Measurements from ENCODE around the gene FAT1. TPM values are rescaled to one million over a fixed set of nuclear protein-coding genes. Genes with fewer than 3 reads are reported as not detected.

FAT1 gene
- total and polyA plus RNA-seq, 4 donors, result 110 to 217 (median 171) TPM

DNA sequence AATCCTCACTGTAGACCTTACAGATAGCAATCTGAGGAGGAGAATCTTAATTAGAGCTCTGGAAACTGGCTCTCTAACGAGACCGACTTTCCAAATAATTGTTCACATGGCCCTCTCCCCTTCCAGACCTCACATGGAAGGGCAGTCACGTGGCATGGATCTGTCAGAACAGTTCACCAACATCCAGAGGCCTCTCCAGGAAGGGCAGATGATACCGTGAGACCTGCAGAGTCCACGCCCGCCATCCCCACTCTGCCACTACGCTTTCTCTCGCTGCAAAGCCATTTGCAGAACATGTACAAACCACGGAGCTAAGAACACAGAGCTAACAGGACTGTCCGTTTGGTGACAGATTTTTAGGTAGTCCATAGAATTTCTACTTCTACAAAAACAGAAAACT, 20.7 kb downstream of the FAT1 start:
- peaks cover 44% of the 10 kb centered on the region for H3K4me1 ChIP-seq (ENCODE audit: control insufficient read depth, insufficient read depth, low read length)
- H3K4me3 ChIP-seq (ENCODE audit: low read depth, low read length), result no peak overlapping the region
- H3K27me3 ChIP-seq (ENCODE audit: control insufficient read depth, insufficient read depth, low read length), result peaks cover 2% of the 10 kb centered on the region
- WGBS (ENCODE audit: insufficient coverage), result 74% methylated on average over 4 of the region's 10 CpGs
- no peak for DNase-seq (ENCODE audit: low read depth in 4 of 6, low spot score in 6 of 6)
- peaks cover 7% of the 10 kb centered on the region for H3K36me3 ChIP-seq (ENCODE audit: control insufficient read depth, insufficient read depth, low read length)
- H3K27ac ChIP-seq (ENCODE audit: low read depth, low read length), result no peak overlapping the region
- no peaks in the 10 kb centered on the region for H3K9me3 ChIP-seq (ENCODE audit: control insufficient read depth, insufficient read depth, low read length)

DNA sequence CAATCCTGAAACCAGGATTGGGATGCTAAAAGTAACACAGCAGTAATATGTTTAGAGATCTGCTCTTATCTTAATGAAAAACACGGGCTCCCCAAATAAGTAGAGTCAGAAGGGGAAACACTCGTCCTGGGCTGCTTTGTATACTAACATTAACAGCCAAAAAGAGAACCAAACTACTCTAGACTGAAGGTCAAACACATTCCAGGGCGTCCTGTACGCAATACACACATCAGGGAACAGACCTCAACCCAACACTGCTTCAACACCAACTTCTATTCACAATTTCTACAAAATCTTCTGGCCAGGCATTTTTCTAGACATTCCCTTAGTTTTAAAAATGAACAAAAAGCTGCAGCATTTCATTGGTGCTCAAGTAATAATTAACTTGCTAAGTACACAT, 21.4 kb downstream of the FAT1 start:
- Histone ChIP-seq H3K4me1 (ENCODE audit: control insufficient read depth, insufficient read depth, low read length) (peaks cover 44% of the 10 kb centered on the region), H3K27ac (ENCODE audit: low read depth, low read length) (peak overlapping the region; percentile 89), H3K27me3 (ENCODE audit: control insufficient read depth, insufficient read depth, low read length) (peaks cover 2% of the 10 kb centered on the region), H3K9me3 (ENCODE audit: control insufficient read depth, insufficient read depth, low read length) (no peaks in the 10 kb centered on the region), H3K36me3 (ENCODE audit: control insufficient read depth, insufficient read depth, low read length) (peaks cover 7% of the 10 kb centered on the region), H3K4me3 (ENCODE audit: low read depth, low read length) (no peak overlapping the region)
- no peak for DNase-seq (ENCODE audit: low read depth in 4 of 6, low spot score in 6 of 6)
- WGBS (ENCODE audit: insufficient coverage), result 75% methylated on average over 2 of the region's 4 CpGs

DNA sequence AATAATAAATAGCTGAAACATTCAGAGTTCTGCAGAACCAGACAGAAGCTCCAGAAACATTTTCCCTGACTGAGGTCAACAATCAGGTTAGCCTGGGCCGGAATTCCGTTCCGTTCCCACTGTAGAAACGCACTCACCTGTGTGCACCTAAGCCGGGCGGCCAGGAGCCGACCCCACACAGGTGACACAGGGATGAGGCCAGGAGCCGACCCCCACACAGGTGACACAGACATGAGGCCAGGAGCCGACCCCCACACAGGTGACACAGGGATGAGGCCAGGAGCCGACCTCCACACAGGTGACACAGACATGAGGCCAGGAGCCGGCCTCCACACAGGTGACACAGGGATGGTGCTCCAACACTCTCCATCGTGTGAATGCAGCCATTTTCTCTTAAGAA, 21.9 kb downstream of the FAT1 start:
- no peaks in the 10 kb centered on the region for H3K9me3 ChIP-seq (ENCODE audit: control insufficient read depth, insufficient read depth, low read length)
- peaks cover 8% of the 10 kb centered on the region for H3K36me3 ChIP-seq (ENCODE audit: control insufficient read depth, insufficient read depth, low read length)
- no peak for DNase-seq (ENCODE audit: low read depth in 4 of 6, low spot score in 6 of 6)
- peaks cover 2% of the 10 kb centered on the region for H3K27me3 ChIP-seq (ENCODE audit: control insufficient read depth, insufficient read depth, low read length)
- 83% methylated on average over 10 of the region's 12 CpGs for WGBS (ENCODE audit: insufficient coverage)
- H3K27ac ChIP-seq (ENCODE audit: low read depth, low read length), result peak overlapping the region; percentile 89
- peaks cover 44% of the 10 kb centered on the region for H3K4me1 ChIP-seq (ENCODE audit: control insufficient read depth, insufficient read depth, low read length)
- no peak overlapping the region for H3K4me3 ChIP-seq (ENCODE audit: low read depth, low read length)

DNA sequence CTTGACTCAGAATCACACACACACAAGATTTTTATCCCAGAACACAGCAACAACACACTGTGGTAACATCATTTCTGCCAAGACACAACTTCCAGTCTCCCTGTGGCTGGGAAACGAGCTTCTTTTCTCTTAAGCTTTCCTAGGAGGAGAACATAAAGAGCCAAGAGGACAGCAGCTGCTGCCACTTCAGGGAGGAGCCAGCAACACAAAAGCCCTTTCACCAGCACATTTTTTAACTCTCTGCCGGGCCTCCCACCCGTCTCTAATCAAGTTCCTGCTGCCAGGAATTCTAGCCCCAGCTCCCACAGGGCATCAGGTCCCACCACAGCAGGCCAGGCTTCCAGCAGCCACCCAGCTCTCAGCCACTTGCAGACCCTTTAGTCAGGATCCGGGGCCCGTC, 22.4 kb downstream of the FAT1 start:
- DNase-seq (ENCODE audit: low read depth in 4 of 6, low spot score in 6 of 6), result peak in 4 of 6 donors; percentile 56 to 90 (median 78)

DNA sequence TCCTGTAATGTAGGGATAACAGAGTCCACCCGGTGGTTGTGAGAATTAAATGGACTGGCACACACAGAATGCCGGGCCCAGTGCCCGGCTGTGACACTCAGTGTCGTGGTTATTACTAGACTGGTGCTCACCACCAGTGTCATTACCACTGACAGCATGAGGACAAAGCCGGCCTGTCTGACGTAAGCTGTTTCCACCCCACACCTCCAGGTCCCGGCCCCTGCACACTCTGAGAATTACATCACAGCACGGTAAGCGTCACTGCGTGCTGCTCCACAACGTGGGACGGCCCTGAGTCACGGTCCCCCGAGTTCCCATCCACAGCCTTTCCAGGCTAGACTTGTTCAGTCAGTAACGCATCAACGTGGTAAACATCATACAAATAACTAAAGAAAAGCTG, 22.9 kb downstream of the FAT1 start:
- H3K4me1 ChIP-seq (ENCODE audit: control insufficient read depth, insufficient read depth, low read length), result peaks cover 44% of the 10 kb centered on the region

More for the DNA sequence above, 22.4 kb downstream of the FAT1 start:
- Histone ChIP-seq H3K27me3 (ENCODE audit: control insufficient read depth, insufficient read depth, low read length) (peaks cover 2% of the 10 kb centered on the region), H3K36me3 (ENCODE audit: control insufficient read depth, insufficient read depth, low read length) (peaks cover 5% of the 10 kb centered on the region), H3K9me3 (ENCODE audit: control insufficient read depth, insufficient read depth, low read length) (no peaks in the 10 kb centered on the region), H3K4me1 (ENCODE audit: control insufficient read depth, insufficient read depth, low read length) (peaks cover 44% of the 10 kb centered on the region), H3K4me3 (ENCODE audit: low read depth, low read length) (peak overlapping the region; percentile 13), H3K27ac (ENCODE audit: low read depth, low read length) (peak overlapping the region; percentile 89)
- WGBS (ENCODE audit: insufficient coverage), result 4% methylated on average over 3 of the region's 5 CpGs

DNA sequence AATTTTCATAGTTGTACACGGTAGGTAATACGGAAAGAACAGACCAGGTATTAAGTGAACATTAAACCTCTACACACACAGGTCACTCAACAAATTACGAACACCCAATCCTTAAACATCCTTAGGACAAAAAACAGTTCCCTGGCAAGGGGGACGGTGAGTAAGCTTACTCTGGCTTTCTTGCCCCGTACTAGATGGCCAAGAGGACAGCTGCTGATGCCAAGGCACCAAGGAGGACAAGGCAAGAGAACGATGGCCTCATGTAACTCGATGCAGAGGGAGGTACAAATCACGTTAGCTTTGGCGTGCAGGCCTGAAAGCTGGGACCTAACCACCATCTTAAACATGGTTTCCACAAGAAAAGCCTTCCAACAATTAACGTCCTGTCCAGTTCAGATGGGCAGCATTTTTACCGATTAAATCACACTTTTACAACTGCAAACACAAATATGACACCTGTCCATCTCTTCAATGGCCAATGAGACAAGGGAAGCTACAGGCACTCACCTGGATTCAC, 23.7 kb downstream of the FAT1 start:
- no peak overlapping the region for H3K27ac ChIP-seq (ENCODE audit: low read depth, low read length)
- 69% methylated on average over 8 of the region's 11 CpGs for WGBS (ENCODE audit: insufficient coverage)

More for the DNA sequence above, 22.9 kb downstream of the FAT1 start:
- H3K27me3 ChIP-seq (ENCODE audit: control insufficient read depth, insufficient read depth, low read length), result peaks cover 2% of the 10 kb centered on the region
- WGBS (ENCODE audit: insufficient coverage), result 27% methylated on average over 13 of the region's 16 CpGs
- H3K9me3 ChIP-seq (ENCODE audit: control insufficient read depth, insufficient read depth, low read length), result no peaks in the 10 kb centered on the region
- peak in 3 of 6 donors; percentile 35 to 68 (median 50) for DNase-seq (ENCODE audit: low read depth in 4 of 6, low spot score in 6 of 6)
- H3K27ac ChIP-seq (ENCODE audit: low read depth, low read length), result peak overlapping the region; percentile 89
- peaks cover 5% of the 10 kb centered on the region for H3K36me3 ChIP-seq (ENCODE audit: control insufficient read depth, insufficient read depth, low read length)
- peak overlapping the region; percentile 13 for H3K4me3 ChIP-seq (ENCODE audit: low read depth, low read length)

DNA sequence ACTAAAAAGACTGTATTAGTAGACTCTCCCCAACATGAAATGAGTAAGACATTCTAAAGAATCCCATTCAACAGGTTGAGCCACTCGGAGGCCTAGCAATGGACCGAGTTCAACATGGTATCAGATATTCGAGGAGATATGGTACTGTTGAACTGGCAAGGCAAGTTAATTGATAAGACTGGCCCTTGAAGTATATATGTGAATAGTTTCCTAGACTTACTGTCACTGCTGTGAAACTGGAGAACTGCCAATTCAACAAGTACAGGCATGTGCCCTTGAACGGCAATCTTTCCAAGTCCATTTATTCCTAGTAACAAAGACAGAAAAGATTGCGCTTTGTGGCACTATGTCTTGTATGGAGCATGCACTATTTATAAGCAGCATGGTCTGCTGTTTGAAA, 24.4 kb downstream of the FAT1 start:
- Histone ChIP-seq H3K4me3 (ENCODE audit: low read depth, low read length) (no peak overlapping the region), H3K27me3 (ENCODE audit: control insufficient read depth, insufficient read depth, low read length) (peaks cover 2% of the 10 kb centered on the region), H3K9me3 (ENCODE audit: control insufficient read depth, insufficient read depth, low read length) (no peaks in the 10 kb centered on the region), H3K27ac (ENCODE audit: low read depth, low read length) (peak overlapping the region; percentile 10), H3K4me1 (ENCODE audit: control insufficient read depth, insufficient read depth, low read length) (peaks cover 40% of the 10 kb centered on the region), H3K36me3 (ENCODE audit: control insufficient read depth, insufficient read depth, low read length) (peaks cover 5% of the 10 kb centered on the region)
- 60% methylated on average over 3 of the region's 5 CpGs for WGBS (ENCODE audit: insufficient coverage)
- peak in 3 of 6 donors; percentile 22 to 72 (median 48) for DNase-seq (ENCODE audit: low read depth in 4 of 6, low spot score in 6 of 6)

More for the DNA sequence above, 23.7 kb downstream of the FAT1 start:
- no peak for DNase-seq (ENCODE audit: low read depth in 4 of 6, low spot score in 6 of 6)
- H3K4me3 ChIP-seq (ENCODE audit: low read depth, low read length), result no peak overlapping the region
- no peaks in the 10 kb centered on the region for H3K9me3 ChIP-seq (ENCODE audit: control insufficient read depth, insufficient read depth, low read length)
- peaks cover 2% of the 10 kb centered on the region for H3K27me3 ChIP-seq (ENCODE audit: control insufficient read depth, insufficient read depth, low read length)
- H3K36me3 ChIP-seq (ENCODE audit: control insufficient read depth, insufficient read depth, low read length), result peaks cover 5% of the 10 kb centered on the region
- peaks cover 42% of the 10 kb centered on the region for H3K4me1 ChIP-seq (ENCODE audit: control insufficient read depth, insufficient read depth, low read length)

DNA sequence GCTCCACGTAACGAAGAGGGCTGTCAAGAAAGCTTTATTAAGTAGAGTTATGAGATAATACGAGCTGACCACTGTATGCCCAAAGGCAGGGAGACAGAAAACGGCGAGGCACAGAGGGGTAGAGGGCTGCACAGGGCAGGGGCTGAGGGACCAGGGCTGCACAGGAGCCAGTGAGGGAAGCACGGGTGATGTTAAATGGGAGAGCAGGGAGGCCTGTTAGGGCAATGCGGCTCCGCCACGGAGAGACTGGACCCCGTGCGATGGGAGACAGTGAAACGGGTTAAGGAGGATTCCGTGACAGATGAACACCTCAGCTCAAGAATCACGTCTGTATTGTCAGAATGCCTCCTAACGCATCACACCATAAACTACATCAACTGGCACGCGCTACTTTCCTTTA, 25.1 kb downstream of the FAT1 start:
- WGBS (ENCODE audit: insufficient coverage), result 96% methylated on average over 17 of the region's 17 CpGs
- Histone ChIP-seq H3K4me3 (ENCODE audit: low read depth, low read length) (no peak overlapping the region), H3K4me1 (ENCODE audit: control insufficient read depth, insufficient read depth, low read length) (peaks cover 38% of the 10 kb centered on the region), H3K27ac (ENCODE audit: low read depth, low read length) (no peak overlapping the region), H3K36me3 (ENCODE audit: control insufficient read depth, insufficient read depth, low read length) (peaks cover 4% of the 10 kb centered on the region), H3K9me3 (ENCODE audit: control insufficient read depth, insufficient read depth, low read length) (no peaks in the 10 kb centered on the region), H3K27me3 (ENCODE audit: control insufficient read depth, insufficient read depth, low read length) (peaks cover 2% of the 10 kb centered on the region)
- no peak for DNase-seq (ENCODE audit: low read depth in 4 of 6, low spot score in 6 of 6)

DNA sequence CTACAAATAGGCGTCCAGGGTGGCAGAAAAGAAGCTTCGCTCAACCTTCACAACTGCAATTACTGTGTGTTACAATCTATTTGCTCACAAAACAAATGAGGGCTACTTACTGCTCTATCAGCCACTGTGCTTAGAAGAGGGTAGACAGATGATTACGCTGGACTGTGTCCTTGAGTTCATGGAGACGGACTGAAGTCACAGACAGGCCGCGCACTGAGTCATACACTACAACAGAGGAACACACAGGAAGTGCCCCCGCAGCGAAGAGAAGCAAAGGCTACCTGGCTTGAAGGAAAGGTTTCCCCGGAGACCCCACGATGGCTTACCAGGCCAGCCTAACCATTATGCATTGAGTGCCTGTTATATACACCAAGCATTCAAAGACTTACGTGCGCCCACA, 25.6 kb downstream of the FAT1 start:
- H3K27me3 ChIP-seq (ENCODE audit: control insufficient read depth, insufficient read depth, low read length), result peaks cover 2% of the 10 kb centered on the region
- no peak overlapping the region for H3K4me3 ChIP-seq (ENCODE audit: low read depth, low read length)
- no peak for DNase-seq (ENCODE audit: low read depth in 4 of 6, low spot score in 6 of 6)
- H3K36me3 ChIP-seq (ENCODE audit: control insufficient read depth, insufficient read depth, low read length), result peaks cover 5% of the 10 kb centered on the region
- H3K4me1 ChIP-seq (ENCODE audit: control insufficient read depth, insufficient read depth, low read length), result peaks cover 38% of the 10 kb centered on the region
- H3K27ac ChIP-seq (ENCODE audit: low read depth, low read length), result no peak overlapping the region
- WGBS (ENCODE audit: insufficient coverage), result 90% methylated on average over 2 of the region's 12 CpGs
- no peaks in the 10 kb centered on the region for H3K9me3 ChIP-seq (ENCODE audit: control insufficient read depth, insufficient read depth, low read length)

DNA sequence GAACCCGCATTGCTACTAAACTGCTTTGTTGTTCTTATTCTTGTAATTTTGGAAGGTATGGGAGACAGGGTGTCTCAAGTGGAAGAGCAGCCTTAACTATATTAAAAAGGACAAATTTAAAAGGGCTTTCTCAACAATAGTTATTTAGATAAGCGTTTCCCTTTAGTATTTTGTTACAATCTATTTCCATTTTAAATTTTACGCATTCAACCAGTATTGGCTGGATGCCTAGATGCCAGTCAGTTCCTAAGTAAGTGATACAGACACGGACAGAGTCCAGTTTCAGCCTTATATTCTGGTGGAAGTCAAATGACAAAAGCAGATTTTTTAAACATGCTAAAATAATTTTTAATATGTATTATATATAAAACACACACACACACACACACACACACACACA, 28.3 kb downstream of the FAT1 start:
- Histone ChIP-seq H3K4me3 (ENCODE audit: low read depth, low read length) (no peak overlapping the region), H3K9me3 (ENCODE audit: control insufficient read depth, insufficient read depth, low read length) (no peaks in the 10 kb centered on the region), H3K36me3 (ENCODE audit: control insufficient read depth, insufficient read depth, low read length) (peaks cover 5% of the 10 kb centered on the region), H3K27ac (ENCODE audit: low read depth, low read length) (no peak overlapping the region), H3K4me1 (ENCODE audit: control insufficient read depth, insufficient read depth, low read length) (peaks cover 16% of the 10 kb centered on the region), H3K27me3 (ENCODE audit: control insufficient read depth, insufficient read depth, low read length) (peaks cover 2% of the 10 kb centered on the region)
- WGBS (ENCODE audit: insufficient coverage), result no CpG with 5 or more reads among the region's 4 CpGs
- DNase-seq (ENCODE audit: low read depth in 4 of 6, low spot score in 6 of 6), result no peak
